ENCODE measurements around the gene CCR5AS.

CCR5AS gene

GRCh38 chr3:46419816-46420215, 12.9 kb upstream of the CCR5AS start:
- Histone ChIP-seq H3F3A (replicated peaks; ENCODE audit: low read depth) (no peaks in the 10 kb centered on the region), H3K27ac (ENCODE audit: low read depth) (no peak overlapping the region), H3K9me2 (ENCODE audit: insufficient read depth) (no peaks in the 10 kb centered on the region), H2AFZ (no peak overlapping the region), H3K4me2 (no peak overlapping the region), H3K4me3 (no peak overlapping the region), H3K79me2 (replicated peaks; ENCODE audit: insufficient read depth) (no peaks in the 10 kb centered on the region), H3K27me3 (ENCODE audit: insufficient read depth) (no peaks in the 10 kb centered on the region), H3K4me1 (ENCODE audit: insufficient read depth) (no peaks in the 10 kb centered on the region), H3K36me3 (ENCODE audit: insufficient read depth) (no peaks in the 10 kb centered on the region), H4K20me1 (replicated peaks; ENCODE audit: insufficient read depth) (no peaks in the 10 kb centered on the region)
- no peaks in the 10 kb centered on the region for H3K9me3 Mint-ChIP-seq
- no peak for ATAC-seq
- no peaks in the 10 kb centered on the region for H3K36me3 Mint-ChIP-seq (ENCODE audit: low read depth)
- H3K4me1 Mint-ChIP-seq: peaks cover 17% of the 10 kb centered on the region; the same call in 2 of the 3 replicates
- H3K27me3 Mint-ChIP-seq (ENCODE audit: insufficient read depth, low read depth, poor library complexity): no peaks in the 10 kb centered on the region
- no peak for DNase-seq (ENCODE audit: low spot score)
- H3K27ac Mint-ChIP-seq: no peak overlapping the region
- TF ChIP-seq STAT1 (IDR thresholded peaks at IDR 0.05; ENCODE audit: unreplicated experiment) (no peak), JUNB (IDR thresholded peaks at IDR 0.05; ENCODE audit: unreplicated experiment) (no peak), ZNF114 (CRISPR knock-in tag; IDR thresholded peaks at IDR 0.05) (no peak), CREB1 (CRISPR knock-in tag; IDR thresholded peaks at IDR 0.05; ENCODE audit: low read depth) (no peak), NANOG (IDR thresholded peaks at IDR 0.05; ENCODE audit: borderline replicate concordance) (no peak), ZNF331 (CRISPR knock-in tag; IDR thresholded peaks at IDR 0.05; ENCODE audit: low read depth) (no peak), POLR2AphosphoS5 (IDR thresholded peaks at IDR 0.05; ENCODE audit: low read depth) (no peak), EZH2 (IDR thresholded peaks at IDR 0.05; ENCODE audit: low read depth, unreplicated experiment) (no peak), EZH2phosphoT487 (IDR thresholded peaks at IDR 0.05; ENCODE audit: unreplicated experiment) (no peak), CTCF (conservative IDR thresholded peaks at IDR 0.05; ENCODE audit: low read depth in 2 of 2) (no peak)
- TF ChIP-seq, protein P1, sequence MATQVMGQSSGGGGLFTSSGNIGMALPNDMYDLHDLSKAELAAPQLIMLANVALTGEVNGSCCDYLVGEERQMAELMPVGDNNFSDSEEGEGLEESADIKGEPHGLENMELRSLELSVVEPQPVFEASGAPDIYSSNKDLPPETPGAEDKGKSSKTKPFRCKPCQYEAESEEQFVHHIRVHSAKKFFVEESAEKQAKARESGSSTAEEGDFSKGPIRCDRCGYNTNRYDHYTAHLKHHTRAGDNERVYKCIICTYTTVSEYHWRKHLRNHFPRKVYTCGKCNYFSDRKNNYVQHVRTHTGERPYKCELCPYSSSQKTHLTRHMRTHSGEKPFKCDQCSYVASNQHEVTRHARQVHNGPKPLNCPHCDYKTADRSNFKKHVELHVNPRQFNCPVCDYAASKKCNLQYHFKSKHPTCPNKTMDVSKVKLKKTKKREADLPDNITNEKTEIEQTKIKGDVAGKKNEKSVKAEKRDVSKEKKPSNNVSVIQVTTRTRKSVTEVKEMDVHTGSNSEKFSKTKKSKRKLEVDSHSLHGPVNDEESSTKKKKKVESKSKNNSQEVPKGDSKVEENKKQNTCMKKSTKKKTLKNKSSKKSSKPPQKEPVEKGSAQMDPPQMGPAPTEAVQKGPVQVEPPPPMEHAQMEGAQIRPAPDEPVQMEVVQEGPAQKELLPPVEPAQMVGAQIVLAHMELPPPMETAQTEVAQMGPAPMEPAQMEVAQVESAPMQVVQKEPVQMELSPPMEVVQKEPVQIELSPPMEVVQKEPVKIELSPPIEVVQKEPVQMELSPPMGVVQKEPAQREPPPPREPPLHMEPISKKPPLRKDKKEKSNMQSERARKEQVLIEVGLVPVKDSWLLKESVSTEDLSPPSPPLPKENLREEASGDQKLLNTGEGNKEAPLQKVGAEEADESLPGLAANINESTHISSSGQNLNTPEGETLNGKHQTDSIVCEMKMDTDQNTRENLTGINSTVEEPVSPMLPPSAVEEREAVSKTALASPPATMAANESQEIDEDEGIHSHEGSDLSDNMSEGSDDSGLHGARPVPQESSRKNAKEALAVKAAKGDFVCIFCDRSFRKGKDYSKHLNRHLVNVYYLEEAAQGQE (IDR thresholded peaks at IDR 0.05; ENCODE audit: unreplicated experiment): no peak
- TF ChIP-seq, protein P2, sequence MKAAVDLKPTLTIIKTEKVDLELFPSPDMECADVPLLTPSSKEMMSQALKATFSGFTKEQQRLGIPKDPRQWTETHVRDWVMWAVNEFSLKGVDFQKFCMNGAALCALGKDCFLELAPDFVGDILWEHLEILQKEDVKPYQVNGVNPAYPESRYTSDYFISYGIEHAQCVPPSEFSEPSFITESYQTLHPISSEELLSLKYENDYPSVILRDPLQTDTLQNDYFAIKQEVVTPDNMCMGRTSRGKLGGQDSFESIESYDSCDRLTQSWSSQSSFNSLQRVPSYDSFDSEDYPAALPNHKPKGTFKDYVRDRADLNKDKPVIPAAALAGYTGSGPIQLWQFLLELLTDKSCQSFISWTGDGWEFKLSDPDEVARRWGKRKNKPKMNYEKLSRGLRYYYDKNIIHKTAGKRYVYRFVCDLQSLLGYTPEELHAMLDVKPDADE (IDR thresholded peaks at IDR 0.05): no peak
- TF ChIP-seq, protein P3, sequence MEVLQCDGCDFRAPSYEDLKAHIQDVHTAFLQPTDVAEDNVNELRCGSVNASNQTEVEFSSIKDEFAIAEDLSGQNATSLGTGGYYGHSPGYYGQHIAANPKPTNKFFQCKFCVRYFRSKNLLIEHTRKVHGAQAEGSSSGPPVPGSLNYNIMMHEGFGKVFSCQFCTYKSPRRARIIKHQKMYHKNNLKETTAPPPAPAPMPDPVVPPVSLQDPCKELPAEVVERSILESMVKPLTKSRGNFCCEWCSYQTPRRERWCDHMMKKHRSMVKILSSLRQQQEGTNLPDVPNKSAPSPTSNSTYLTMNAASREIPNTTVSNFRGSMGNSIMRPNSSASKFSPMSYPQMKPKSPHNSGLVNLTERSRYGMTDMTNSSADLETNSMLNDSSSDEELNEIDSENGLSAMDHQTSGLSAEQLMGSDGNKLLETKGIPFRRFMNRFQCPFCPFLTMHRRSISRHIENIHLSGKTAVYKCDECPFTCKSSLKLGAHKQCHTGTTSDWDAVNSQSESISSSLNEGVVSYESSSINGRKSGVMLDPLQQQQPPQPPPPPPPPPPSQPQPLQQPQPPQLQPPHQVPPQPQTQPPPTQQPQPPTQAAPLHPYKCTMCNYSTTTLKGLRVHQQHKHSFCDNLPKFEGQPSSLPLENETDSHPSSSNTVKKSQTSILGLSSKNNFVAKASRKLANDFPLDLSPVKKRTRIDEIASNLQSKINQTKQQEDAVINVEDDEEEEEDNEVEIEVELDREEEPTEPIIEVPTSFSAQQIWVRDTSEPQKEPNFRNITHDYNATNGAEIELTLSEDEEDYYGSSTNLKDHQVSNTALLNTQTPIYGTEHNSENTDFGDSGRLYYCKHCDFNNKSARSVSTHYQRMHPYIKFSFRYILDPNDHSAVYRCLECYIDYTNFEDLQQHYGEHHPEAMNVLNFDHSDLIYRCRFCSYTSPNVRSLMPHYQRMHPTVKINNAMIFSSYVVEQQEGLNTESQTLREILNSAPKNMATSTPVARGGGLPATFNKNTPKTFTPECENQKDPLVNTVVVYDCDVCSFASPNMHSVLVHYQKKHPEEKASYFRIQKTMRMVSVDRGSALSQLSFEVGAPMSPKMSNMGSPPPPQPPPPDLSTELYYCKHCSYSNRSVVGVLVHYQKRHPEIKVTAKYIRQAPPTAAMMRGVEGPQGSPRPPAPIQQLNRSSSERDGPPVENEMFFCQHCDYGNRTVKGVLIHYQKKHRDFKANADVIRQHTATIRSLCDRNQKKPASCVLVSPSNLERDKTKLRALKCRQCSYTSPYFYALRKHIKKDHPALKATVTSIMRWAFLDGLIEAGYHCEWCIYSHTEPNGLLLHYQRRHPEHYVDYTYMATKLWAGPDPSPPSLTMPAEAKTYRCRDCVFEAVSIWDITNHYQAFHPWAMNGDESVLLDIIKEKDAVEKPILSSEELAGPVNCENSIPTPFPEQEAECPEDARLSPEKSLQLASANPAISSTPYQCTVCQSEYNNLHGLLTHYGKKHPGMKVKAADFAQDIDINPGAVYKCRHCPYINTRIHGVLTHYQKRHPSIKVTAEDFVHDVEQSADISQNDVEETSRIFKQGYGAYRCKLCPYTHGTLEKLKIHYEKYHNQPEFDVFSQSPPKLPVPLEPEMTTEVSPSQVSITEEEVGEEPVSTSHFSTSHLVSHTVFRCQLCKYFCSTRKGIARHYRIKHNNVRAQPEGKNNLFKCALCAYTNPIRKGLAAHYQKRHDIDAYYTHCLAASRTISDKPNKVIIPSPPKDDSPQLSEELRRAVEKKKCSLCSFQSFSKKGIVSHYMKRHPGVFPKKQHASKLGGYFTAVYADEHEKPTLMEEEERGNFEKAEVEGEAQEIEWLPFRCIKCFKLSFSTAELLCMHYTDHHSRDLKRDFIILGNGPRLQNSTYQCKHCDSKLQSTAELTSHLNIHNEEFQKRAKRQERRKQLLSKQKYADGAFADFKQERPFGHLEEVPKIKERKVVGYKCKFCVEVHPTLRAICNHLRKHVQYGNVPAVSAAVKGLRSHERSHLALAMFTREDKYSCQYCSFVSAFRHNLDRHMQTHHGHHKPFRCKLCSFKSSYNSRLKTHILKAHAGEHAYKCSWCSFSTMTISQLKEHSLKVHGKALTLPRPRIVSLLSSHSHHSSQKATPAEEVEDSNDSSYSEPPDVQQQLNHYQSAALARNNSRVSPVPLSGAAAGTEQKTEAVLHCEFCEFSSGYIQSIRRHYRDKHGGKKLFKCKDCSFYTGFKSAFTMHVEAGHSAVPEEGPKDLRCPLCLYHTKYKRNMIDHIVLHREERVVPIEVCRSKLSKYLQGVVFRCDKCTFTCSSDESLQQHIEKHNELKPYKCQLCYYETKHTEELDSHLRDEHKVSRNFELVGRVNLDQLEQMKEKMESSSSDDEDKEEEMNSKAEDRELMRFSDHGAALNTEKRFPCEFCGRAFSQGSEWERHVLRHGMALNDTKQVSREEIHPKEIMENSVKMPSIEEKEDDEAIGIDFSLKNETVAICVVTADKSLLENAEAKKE (CRISPR knock-in tag; IDR thresholded peaks at IDR 0.05): no peak
- no peak overlapping the region for H3K4me3 Mint-ChIP-seq

Data from GM23338 (cell line).